HUES6 (cell line): ENCODE measurements around the gene DSTN.

Experiments
- H3K27ac ChIP-seq: 2 replicates; pipeline ENCODE4 v1.7.0; 2013; ENCODE audit warnings: low read depth, mild to moderate bottlenecking, low read length, inconsistent platforms
- H3K27me3 ChIP-seq: 2 replicates; pipeline ENCODE4 v1.6.1; 2013; ENCODE audit warnings: low read length; ENCODE audit not compliant: control insufficient read depth, insufficient read depth
- H3K36me3 ChIP-seq: 2 replicates; pipeline ENCODE4 v1.6.1; 2013; ENCODE audit warnings: low read length; ENCODE audit not compliant: control insufficient read depth, insufficient read depth
- H3K4me1 ChIP-seq: 2 replicates; pipeline ENCODE4 v1.6.1; 2013; ENCODE audit warnings: low read length; ENCODE audit not compliant: control insufficient read depth, insufficient read depth
- H3K4me3 ChIP-seq: 2 replicates; pipeline ENCODE4 v1.5.1; 2013; ENCODE audit warnings: low read depth, low read length
- H3K9ac ChIP-seq: one replicate; pipeline ENCODE4 v1.6.1; 2013; ENCODE audit warnings: mild to moderate bottlenecking, low read length
- H3K9me3 ChIP-seq: 2 replicates; pipeline ENCODE4 v1.6.1; 2013; ENCODE audit warnings: low read depth, low read length; ENCODE audit not compliant: control insufficient read depth, insufficient read depth

Gene DSTN

DNA sequence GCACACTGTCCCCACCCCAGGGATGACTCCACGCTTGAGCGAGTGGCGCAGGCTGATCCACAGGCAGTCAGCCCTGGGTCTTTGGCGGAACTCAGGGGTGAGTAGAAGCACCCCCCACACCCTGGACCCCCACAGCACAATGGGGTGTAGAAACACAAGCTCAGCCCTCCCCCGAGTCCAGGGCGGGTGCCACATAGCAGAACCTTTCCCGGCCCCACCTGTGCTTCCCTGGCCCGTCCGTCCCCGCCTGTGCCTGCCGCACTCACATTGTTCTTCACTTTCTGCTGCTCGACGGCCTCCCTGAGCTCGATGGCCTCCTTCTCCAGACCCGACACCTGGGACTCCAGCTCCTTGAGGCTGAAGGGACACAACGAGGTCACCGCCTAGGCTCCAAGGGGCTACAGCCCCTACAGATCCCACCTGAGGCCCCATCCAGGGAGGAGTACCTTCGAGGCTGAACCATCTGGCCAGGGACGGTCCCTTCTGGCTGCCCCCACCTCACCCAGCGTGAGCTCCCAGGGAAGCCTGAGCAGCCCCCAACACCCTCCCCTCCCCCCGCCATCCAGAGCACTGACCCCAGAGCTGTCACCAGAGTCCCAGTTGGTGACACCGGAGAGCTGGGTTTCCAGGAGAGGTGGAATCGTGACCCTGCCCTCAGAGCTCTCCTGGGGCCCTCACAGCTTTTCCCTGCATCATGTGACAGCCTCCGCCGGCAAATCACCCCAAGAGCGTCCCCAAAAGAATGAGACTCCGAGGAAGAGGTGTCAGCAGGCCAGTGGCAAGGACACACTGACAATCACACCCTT, 55.6 kb downstream of the DSTN start:
- peak overlapping the region; percentile 10 for H3K9ac ChIP-seq
- H3K4me1 ChIP-seq = no peaks in the 10 kb centered on the region
- peaks cover 98% of the 10 kb centered on the region for H3K36me3 ChIP-seq
- H3K27me3 ChIP-seq = no peaks in the 10 kb centered on the region
- H3K27ac ChIP-seq = no peak overlapping the region
- no peak overlapping the region for H3K4me3 ChIP-seq
- no peaks in the 10 kb centered on the region for H3K9me3 ChIP-seq

DNA sequence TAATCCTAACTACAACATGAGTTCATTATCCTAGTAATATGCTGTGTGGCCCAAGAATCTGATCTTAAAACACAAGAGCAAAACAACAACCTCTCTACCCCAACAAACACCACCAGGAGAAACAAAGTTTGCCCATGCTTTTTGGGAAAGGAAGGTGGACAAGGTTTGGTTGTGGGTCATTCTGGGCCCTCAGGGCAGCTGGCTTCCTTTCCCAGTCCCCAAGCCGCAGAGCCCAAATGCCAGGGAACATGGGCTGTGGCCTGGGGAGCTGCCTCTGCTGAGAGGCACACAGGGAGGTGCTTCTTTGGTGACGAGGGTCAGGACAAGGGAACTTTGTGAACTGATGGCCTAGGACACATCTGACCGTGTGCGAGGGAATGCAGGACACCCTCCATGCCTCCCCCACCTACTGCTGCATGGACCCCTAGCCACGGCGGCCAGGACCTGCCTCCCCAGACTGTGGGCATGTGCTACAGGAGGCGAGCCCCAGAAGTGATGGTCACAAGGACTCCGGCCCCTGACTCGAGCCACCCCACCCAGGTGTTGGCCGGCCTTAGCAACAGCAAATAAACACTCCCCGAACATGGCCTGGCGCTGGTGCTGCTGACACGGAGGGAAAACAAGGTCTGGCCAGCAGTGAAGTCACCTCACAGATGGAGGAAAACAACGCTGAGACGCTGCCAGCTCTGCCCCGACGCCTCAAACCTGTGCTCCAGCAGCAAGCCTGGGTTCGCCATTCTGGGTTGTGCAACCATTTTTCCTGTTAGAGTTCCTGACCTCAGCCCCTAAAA, 56.5 kb downstream of the DSTN start:
- Histone ChIP-seq H3K27ac (no peak overlapping the region), H3K27me3 (no peaks in the 10 kb centered on the region), H3K4me3 (no peak overlapping the region), H3K36me3 (peaks cover 98% of the 10 kb centered on the region), H3K4me1 (no peaks in the 10 kb centered on the region), H3K9me3 (no peaks in the 10 kb centered on the region), H3K9ac (no peak overlapping the region)

DNA sequence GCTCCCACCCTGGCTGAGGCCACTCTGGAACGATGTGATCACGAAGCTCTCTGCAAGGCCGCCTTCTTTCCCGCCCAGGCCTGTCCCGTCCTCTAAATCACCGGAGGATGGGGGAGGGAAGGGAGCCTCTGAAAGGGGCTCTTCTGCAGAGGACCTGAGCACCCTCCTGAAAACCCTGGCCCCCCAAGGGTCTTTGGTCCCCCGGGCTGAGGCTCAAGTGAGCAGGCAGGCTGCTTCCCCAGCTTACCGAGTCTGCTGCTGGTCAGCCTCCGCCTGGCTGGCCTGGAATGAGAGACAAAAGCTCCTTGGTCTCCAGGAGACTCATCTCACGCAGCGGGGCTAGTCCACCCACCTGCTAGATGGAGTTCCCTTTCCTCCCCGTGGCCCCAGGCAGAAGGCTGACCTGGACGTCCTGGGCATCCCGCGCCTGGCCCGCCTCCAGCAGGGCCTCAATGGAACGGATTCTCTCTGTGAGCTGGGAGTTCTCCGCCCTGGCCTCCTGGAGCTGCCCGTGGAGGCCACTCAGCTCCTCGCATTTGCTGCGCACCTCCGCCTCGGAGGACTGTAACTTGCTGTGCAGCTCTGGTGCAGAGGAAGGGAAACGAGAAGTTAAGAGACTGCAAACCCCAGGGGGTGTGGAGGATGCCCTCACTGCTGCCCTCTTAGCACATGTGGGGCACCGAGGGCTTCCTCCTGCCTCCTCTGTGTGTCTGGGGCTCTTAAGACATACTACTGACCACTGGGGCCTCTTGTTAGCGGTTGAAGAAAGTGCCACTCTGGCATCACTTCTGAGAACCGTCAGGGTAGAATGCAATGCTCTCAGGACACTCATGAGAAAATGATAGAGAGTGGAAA, 57.5 kb downstream of the DSTN start:
- Histone ChIP-seq H3K9ac (no peak overlapping the region), H3K36me3 (peaks cover 98% of the 10 kb centered on the region), H3K4me3 (no peak overlapping the region), H3K4me1 (no peaks in the 10 kb centered on the region), H3K27me3 (no peaks in the 10 kb centered on the region), H3K27ac (no peak overlapping the region), H3K9me3 (no peaks in the 10 kb centered on the region)

DNA sequence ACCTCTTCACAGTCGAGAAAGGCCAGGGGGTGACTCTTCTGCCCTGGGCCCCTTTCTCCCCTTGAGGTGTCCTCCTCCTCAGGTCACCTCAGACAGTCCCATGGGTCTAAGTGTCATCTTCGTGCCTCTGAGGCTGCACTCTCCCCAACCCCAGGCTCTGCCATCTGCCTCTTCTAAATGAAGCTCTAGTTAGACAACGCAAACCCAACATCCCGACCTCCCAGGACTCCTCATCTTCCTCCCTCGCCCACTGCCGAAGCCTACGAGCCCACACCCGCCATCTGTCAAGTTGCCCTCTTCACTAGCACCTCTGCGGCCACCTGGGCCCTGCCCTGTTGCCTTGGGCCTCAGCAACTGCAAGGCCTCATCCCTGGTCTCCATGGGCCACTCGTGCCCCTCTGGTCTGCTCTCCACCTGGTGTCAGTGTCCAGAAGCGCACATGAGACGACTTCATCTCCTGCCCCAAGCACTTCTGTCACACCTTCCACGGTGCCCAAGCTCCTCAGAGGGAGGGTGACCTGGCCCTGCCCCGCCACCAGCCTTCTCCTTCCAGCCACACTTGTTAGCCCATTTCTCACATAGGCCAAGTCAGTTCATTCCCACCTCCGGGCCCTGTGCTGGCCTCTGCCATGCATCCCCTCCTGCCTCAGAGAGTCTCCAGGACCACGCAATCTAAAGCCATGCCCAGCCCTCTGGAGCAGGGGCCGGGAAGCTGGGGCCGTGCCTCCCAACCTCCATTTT, 58.4 kb downstream of the DSTN start:
- Histone ChIP-seq H3K36me3 (peaks cover 98% of the 10 kb centered on the region), H3K9ac (no peak overlapping the region)

DNA sequence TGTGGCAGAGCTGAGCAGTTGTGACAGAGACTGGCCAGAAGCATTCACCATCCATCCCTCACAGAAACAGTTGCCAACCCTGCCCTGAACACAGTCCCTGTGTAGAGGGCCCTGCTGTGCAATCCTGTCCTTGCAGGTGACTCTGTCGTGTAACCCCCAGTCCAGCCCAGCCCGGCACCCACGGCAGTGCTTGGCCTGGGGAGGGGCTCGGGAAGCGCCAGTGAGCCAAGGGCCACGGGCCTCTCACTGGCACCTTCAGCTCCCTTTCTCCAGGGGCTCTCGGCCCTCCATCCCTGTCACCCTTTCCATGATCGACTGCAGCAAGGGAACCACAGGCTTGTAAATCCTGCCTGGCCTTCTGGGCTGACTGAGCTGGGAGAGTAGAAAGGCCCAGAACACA, 59.1 kb downstream of the DSTN start:
- no peaks in the 10 kb centered on the region for H3K4me1 ChIP-seq
- H3K9ac ChIP-seq = no peak overlapping the region
- H3K4me3 ChIP-seq = no peak overlapping the region
- H3K36me3 ChIP-seq = peaks cover 98% of the 10 kb centered on the region
- no peaks in the 10 kb centered on the region for H3K9me3 ChIP-seq
- H3K27ac ChIP-seq = no peak overlapping the region
- no peaks in the 10 kb centered on the region for H3K27me3 ChIP-seq

More for the DNA sequence above, 58.4 kb downstream of the DSTN start:
- no peak overlapping the region for H3K27ac ChIP-seq
- no peaks in the 10 kb centered on the region for H3K4me1 ChIP-seq
- H3K9me3 ChIP-seq = no peaks in the 10 kb centered on the region
- no peaks in the 10 kb centered on the region for H3K27me3 ChIP-seq
- no peak overlapping the region for H3K4me3 ChIP-seq

DNA sequence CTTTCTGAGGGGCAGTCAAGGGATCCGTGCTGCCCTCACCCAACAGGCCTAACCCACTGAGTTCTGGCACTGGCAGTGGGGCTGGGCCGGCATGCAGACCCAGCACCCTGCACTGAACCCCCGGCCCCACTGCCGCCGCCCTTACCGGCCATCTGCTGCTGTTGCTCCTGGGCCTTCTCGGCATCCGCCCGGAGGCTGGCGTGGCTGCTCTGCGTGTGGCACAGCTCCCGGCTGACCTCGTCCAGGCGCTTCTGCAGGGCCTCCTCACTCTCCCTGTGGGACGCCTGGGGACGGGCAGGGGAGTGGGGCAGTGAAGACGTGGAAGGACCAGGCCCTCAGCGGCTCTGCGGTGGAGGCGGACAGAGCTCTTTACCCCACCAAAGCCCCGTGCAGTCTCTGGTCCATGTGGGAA, 59.8 kb downstream of the DSTN start:
- peaks cover 98% of the 10 kb centered on the region for H3K36me3 ChIP-seq

DNA sequence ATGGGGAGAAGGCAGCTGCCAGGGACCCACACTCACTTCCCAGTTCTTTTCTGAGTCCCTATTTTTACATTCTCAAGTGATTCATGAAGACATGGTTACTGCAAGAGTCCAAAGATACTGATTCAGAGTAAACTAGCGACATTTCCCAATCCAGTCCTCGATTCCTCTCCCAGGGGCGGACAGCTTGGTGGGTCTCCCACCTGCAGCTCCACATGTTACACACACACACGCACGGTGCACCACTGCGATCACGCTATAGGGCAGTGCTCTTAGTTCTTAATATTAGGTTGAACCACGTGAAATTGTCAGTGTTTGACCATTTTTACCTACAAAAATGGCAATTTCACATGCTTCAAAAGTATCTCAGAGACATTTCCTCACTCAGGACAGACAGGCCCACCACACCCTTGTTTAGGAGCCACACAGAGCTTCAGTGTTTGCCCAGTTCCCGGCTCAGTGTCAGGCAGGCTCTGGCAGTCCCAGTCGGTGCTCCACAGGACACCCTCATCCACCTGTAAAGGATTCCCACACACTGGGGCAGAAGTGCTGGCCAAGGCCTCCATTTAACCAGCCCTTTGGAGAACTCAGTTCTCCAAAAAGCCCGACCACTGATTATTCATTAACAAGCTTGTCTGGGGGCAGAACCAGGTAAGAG, 60.4 kb downstream of the DSTN start:
- Histone ChIP-seq H3K4me1 (no peaks in the 10 kb centered on the region), H3K9ac (no peak overlapping the region), H3K9me3 (no peaks in the 10 kb centered on the region), H3K4me3 (no peak overlapping the region), H3K27me3 (no peaks in the 10 kb centered on the region), H3K27ac (no peak overlapping the region), H3K36me3 (peaks cover 98% of the 10 kb centered on the region)

More for the DNA sequence above, 59.8 kb downstream of the DSTN start:
- H3K9me3 ChIP-seq = no peaks in the 10 kb centered on the region
- no peak overlapping the region for H3K9ac ChIP-seq
- no peak overlapping the region for H3K4me3 ChIP-seq
- no peaks in the 10 kb centered on the region for H3K4me1 ChIP-seq
- no peak overlapping the region for H3K27ac ChIP-seq
- H3K27me3 ChIP-seq = no peaks in the 10 kb centered on the region

DNA sequence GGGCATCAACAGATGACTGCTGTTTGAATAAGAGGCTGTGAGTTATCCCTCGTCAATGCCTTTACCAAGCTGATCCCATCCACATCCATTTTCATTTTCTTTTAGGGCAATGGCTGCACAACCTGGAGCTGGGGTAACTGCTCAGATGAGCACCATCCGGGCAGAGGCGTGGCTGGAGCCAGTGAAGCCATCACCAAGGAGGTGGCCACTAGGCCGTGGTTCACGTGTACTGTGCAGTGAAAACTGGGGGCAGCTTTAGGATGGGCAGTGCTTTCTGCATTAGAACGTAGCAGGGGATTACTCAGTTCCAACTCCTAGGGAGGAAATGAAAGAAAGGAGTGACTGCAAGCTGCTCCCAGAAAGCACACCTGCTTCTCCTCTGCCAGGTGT, 60.9 kb downstream of the DSTN start:
- peaks cover 98% of the 10 kb centered on the region for H3K36me3 ChIP-seq
- H3K4me3 ChIP-seq = no peak overlapping the region
- no peak overlapping the region for H3K27ac ChIP-seq
- H3K9me3 ChIP-seq = no peaks in the 10 kb centered on the region
- no peaks in the 10 kb centered on the region for H3K27me3 ChIP-seq
- H3K9ac ChIP-seq = no peak overlapping the region
- H3K4me1 ChIP-seq = no peaks in the 10 kb centered on the region

DNA sequence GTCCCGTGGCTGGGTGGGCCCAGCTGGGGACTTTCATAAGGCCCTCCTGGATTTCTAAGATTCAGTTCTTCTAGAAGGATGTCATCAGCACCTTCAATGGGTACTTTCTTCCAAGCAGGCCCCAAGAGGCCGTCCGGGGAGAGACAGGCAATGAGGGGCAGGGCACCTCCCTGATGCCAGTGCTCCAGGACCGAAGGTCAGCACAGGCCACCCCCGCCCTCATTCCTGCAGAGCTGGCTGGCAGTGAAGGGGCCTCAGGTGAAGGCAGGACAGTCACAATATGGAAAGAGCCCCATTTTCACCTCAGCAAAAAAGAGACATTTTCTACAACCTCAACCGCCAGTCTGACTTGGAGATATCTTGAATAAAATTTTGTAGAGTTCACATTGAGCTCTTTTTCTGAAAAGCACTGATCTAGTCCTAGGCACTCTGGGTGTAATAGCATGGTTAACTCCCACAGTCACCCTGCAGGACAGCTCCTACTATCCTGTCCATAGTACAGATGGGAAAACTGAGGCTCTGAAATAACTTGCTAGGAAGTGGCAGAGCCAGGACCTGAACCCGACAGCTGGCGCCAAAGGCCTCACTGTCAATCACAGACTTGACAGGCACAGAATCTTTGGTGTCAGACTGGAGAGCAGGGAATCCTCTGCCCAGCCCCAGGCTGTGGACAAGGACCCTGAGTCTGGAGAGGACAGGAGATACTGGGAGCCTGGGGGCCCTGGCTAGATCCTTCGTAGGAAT, 61.9 kb downstream of the DSTN start:
- H3K4me3 ChIP-seq = no peak overlapping the region
- no peaks in the 10 kb centered on the region for H3K27me3 ChIP-seq
- H3K36me3 ChIP-seq = peaks cover 98% of the 10 kb centered on the region
- peaks cover 6% of the 10 kb centered on the region; the same call in 1 of the 2 replicates for H3K4me1 ChIP-seq
- H3K9ac ChIP-seq = no peak overlapping the region
- H3K27ac ChIP-seq = no peak overlapping the region
- no peaks in the 10 kb centered on the region for H3K9me3 ChIP-seq
